H1 (cell line): ENCODE data around the gene LGR4.

ENCODE experiments used
- ATF2 ChIP-seq: IDR thresholded peaks from 2 replicates; pipeline ENCODE4 v1.6.1; 2012; ENCODE audit warnings: low read length, inconsistent platforms
- ATF3 ChIP-seq: IDR thresholded peaks from 2 replicates; pipeline ENCODE4 v1.6.1; 2011; ENCODE audit warnings: low read depth, mild to moderate bottlenecking, low read length; ENCODE audit not compliant: insufficient read depth
- CHD2 ChIP-seq: IDR thresholded peaks from 2 replicates; pipeline ENCODE4 v1.6.1; 2012; ENCODE audit warnings: low read length, improper control_type of control experiment
- CTCF ChIP-seq, 3 experiments: IDR thresholded peaks; 1 replicate in 2 of 3; 2 replicates in 1 of 3; pipeline versions ENCODE4 v1.5.1 to v1.6.1; 2011; ENCODE audit warnings: low read length in 3 of 3, mild to moderate bottlenecking in 3 of 3, inconsistent platforms in 2 of 3, low read depth in 1 of 3, moderate library complexity in 1 of 3; ENCODE audit not compliant: insufficient read depth in 1 of 3; ENCODE audit errors: control extremely low read depth in 1 of 3
- GABPA ChIP-seq: IDR thresholded peaks from 2 replicates; pipeline ENCODE4 v1.6.1; 2011; ENCODE audit warnings: mild to moderate bottlenecking, low read length, moderate library complexity, borderline replicate concordance; ENCODE audit not compliant: insufficient read depth
- GTF2F1 ChIP-seq: IDR thresholded peaks from 2 replicates; pipeline ENCODE4 v1.6.1; 2012; ENCODE audit warnings: low read depth, low read length, improper control_type of control experiment, borderline replicate concordance
- JUND ChIP-seq: IDR thresholded peaks from 2 replicates; pipeline ENCODE4 v1.6.1; 2011; ENCODE audit warnings: mild to moderate bottlenecking, improper control_type of control experiment, low read length
- KDM1A ChIP-seq: fragments of 200-600, 300-600 bp; sonication (generic); IDR thresholded peaks from 2 replicates; pipeline ENCODE4 v1.7.1; 2016; ENCODE audit warnings: mild to moderate bottlenecking, low read length, borderline replicate concordance
- MAX ChIP-seq: IDR thresholded peaks from 2 replicates; pipeline ENCODE4 v1.6.1; 2012; ENCODE audit warnings: inconsistent platforms
- POLR2A ChIP-seq, 2 experiments: IDR thresholded peaks; 1 replicate in 1 of 2; 2 replicates in 1 of 2; pipeline ENCODE4 v1.6.1; 2011; ENCODE audit warnings: low read depth in 2 of 2, low read length in 2 of 2, mild to moderate bottlenecking in 2 of 2; ENCODE audit errors: control extremely low read depth in 1 of 2
- SRF ChIP-seq: IDR thresholded peaks from 2 replicates; pipeline ENCODE4 v1.6.1; 2011; ENCODE audit warnings: mild to moderate bottlenecking, low read depth, low read length, moderate library complexity
- USF2 ChIP-seq: IDR thresholded peaks from 2 replicates; pipeline ENCODE4 v1.6.1; 2011; ENCODE audit warnings: low read length, improper control_type of control experiment

- TF ChIP-seq SRF (no peak), CTCF (IDR thresholded peaks at IDR 0.05; ENCODE audit: control extremely low read depth in 1 of 3, insufficient read depth in 1 of 3, low read depth in 1 of 3, low read length in 3 of 3) (no peak), USF2 (no peak), POLR2A (IDR thresholded peaks at IDR 0.05; ENCODE audit: control extremely low read depth in 1 of 2, low read depth in 2 of 2, low read length in 2 of 2) (no peak), ATF2 (0 out of 2 replicates have a peak, but pooled peaks have one; percentile 39), KDM1A (no peak), GABPA (no peak), ATF3 (no peak), CHD2 (no peak), GTF2F1 (no peak), JUND (no peak), MAX (no peak)
Measured at GRCh38 chr11:27443746-27444507, 28.7 kb downstream of the LGR4 start.
